OCI-LY3 (cell line): ENCODE measurements around the gene EPDR1.

Source experiments
- EZH2phosphoT487 ChIP-seq: fragments of 200-600 bp; shearing (Covaris generic); IDR thresholded peaks from 2 replicates; pipeline ENCODE4 v1.6.1; 2018; ENCODE audit warnings: antibody characterized with exemption, mixed run types, low read depth
- TF ChIP-seq, protein P1 (sequence below): fragments of 200-600, 300-600 bp; sonication (generic); IDR thresholded peaks from 2 replicates; pipeline ENCODE4 v1.5.1; 2014; ENCODE audit warnings: antibody characterized with exemption, low read length, low read depth

DNA sequence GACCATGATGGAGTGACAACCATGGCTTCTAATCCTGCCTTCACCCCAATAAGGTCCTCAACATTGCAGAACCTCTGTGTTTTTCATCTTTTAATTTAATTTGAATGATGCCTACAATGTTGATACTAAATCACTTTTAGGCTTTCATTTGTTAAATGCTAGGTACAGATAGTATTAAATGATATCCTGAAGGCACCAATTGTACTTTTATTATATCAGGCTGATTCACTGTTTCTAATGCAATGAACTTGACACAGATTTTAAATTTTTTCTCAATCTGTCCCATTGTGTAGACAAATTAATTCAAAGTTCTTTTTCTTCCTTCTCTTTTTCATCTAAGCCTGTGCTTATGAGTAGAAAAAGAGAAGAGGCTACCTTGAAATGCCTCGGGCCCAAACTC, 5.2 kb downstream of the EPDR1 start:
- TF ChIP-seq, protein P1, sequence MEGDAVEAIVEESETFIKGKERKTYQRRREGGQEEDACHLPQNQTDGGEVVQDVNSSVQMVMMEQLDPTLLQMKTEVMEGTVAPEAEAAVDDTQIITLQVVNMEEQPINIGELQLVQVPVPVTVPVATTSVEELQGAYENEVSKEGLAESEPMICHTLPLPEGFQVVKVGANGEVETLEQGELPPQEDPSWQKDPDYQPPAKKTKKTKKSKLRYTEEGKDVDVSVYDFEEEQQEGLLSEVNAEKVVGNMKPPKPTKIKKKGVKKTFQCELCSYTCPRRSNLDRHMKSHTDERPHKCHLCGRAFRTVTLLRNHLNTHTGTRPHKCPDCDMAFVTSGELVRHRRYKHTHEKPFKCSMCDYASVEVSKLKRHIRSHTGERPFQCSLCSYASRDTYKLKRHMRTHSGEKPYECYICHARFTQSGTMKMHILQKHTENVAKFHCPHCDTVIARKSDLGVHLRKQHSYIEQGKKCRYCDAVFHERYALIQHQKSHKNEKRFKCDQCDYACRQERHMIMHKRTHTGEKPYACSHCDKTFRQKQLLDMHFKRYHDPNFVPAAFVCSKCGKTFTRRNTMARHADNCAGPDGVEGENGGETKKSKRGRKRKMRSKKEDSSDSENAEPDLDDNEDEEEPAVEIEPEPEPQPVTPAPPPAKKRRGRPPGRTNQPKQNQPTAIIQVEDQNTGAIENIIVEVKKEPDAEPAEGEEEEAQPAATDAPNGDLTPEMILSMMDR = no peak
- no peak for TF ChIP-seq EZH2phosphoT487
